AML-193 (cell line): ENCODE results near the gene IGSF22.

Experiments
- DNase-seq, 2 experiments: peaks; one replicate each; lab custom pipeline; 2025; lab: John Stamatoyannopoulos, UW

The IGSF22 gene

GRCh38 chr11:18743900-18744514 lies 18.0 kb upstream of the IGSF22 start:
- no peak for DNase-seq

- DNase-seq: no peak
Measured at GRCh38 chr11:18743365-18743764, 17.4 kb upstream of the IGSF22 start.

GRCh38 chr11:18741783-18742182 lies 15.8 kb upstream of the IGSF22 start:
- DNase-seq: no peak

GRCh38 chr11:18739685-18740084 lies 13.7 kb upstream of the IGSF22 start:
- DNase-seq: no peak

GRCh38 chr11:18737642-18738041 lies 11.7 kb upstream of the IGSF22 start:
- DNase-seq: no peak

- DNase-seq: no peak
Measured at GRCh38 chr11:18736590-18737148, 10.7 kb upstream of the IGSF22 start.

GRCh38 chr11:18733202-18733601 lies 7.2 kb upstream of the IGSF22 start:
- no peak for DNase-seq

GRCh38 chr11:18731949-18732821 lies 6.2 kb upstream of the IGSF22 start:
- DNase-seq: peak in 1 of 2 experiments; percentile 18

- DNase-seq: no peak
Measured at GRCh38 chr11:18731441-18731840, 5.5 kb upstream of the IGSF22 start.

GRCh38 chr11:18730020-18730419 lies 4.0 kb upstream of the IGSF22 start:
- no peak for DNase-seq

GRCh38 chr11:18729426-18729825 lies 3.4 kb upstream of the IGSF22 start:
- no peak for DNase-seq

- DNase-seq: no peak
Measured at GRCh38 chr11:18728658-18729057, 2.7 kb upstream of the IGSF22 start.

- DNase-seq: peak in 1 of 2 experiments; percentile 1
Measured at GRCh38 chr11:18727479-18728236, 1.7 kb upstream of the IGSF22 start.

- no peak for DNase-seq
Measured at GRCh38 chr11:18723991-18724390, 2.0 kb downstream of the IGSF22 start.

- no peak for DNase-seq
Measured at GRCh38 chr11:18722293-18722637, 3.7 kb downstream of the IGSF22 start.

- DNase-seq: peak; percentile 30 to 56
Measured at GRCh38 chr11:18721561-18722292, 4.3 kb downstream of the IGSF22 start.

- no peak for DNase-seq
Measured at GRCh38 chr11:18720808-18721560, 5.0 kb downstream of the IGSF22 start.

- no peak for DNase-seq
Measured at GRCh38 chr11:18720091-18720807, 5.7 kb downstream of the IGSF22 start.

- no peak for DNase-seq
Measured at GRCh38 chr11:18715476-18715875, 10.5 kb downstream of the IGSF22 start.

- no peak for DNase-seq
Measured at GRCh38 chr11:18714443-18714780, 11.6 kb downstream of the IGSF22 start.
